ENCODE measurements around the gene SEMA4D.
"Not testable (repeated sequence)": the region's sequence is repeated elsewhere in the genome, so short reads cannot be mapped to it uniquely, and the experiment has no call there.

The SEMA4D gene

GRCh38 chr9:89347651-89348050 is 150.3 kb downstream of the SEMA4D start:
- no peak for DNase-seq

GRCh38 chr9:89346696-89347095 is 151.2 kb downstream of the SEMA4D start:
- DNase-seq = no peak

- no peak for DNase-seq
Measured at GRCh38 chr9:89345476-89345875, 152.4 kb downstream of the SEMA4D start.

DNA sequence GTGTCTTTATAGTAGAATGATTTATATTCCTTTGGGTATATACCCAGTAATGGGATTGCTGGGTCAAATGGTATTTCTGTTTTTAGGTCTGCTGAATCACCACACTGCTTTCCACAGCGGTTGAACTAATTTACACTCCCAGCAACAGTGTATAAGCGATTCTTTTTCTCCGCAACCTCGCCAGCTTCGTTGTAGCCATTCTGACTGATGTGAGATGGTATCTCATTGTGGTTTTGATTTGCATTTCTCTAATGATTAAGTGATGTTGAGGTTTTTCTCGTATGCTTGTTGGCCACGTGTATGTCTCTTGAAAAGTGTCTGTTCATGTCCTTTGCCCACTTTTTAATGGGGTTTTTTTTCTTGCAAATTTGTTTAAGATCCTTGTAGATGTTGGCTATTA is 154.1 kb downstream of the SEMA4D start:
- not testable (repeated sequence) for DNase-seq

- no peak for DNase-seq
Measured at GRCh38 chr9:89342948-89343347, 155.0 kb downstream of the SEMA4D start.

DNA sequence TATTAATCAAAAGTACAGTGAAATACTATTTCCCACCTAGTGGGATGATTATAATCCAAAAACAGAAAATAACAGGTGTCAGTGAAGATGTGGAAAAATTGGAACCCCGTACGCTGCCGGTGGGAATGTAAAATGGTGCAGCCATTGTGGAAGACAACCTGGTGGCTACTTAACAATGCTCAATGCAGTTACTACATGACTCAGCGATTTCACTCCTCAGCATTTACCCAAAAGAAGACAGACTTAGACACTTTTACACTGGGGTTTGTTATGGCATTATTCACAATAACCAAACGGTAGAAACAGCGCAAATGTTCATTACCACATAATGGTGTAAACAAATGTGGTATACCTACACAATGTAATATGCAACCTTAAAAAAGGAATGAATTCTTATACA is 155.7 kb downstream of the SEMA4D start:
- DNase-seq = no peak

DNA sequence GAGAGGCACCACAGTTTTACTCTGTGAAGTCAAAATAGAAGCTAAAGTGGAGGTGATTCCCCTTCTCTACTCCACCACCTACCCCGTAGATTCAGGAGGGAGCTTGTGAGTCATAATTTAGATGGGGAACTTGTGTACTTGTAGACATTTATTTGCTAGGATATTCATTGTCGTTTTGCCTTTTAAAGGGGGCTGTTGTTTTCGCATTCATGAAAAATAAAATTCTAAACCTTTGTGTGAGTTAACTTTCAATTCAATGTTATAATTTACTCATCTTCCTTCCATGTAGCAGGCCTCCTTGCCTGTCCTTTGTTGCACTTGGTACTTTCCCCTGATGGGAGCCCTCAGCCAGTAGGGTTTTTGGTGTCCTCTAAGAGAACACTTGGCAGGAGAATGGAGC is 157.6 kb downstream of the SEMA4D start:
- DNase-seq = no peak

DNA sequence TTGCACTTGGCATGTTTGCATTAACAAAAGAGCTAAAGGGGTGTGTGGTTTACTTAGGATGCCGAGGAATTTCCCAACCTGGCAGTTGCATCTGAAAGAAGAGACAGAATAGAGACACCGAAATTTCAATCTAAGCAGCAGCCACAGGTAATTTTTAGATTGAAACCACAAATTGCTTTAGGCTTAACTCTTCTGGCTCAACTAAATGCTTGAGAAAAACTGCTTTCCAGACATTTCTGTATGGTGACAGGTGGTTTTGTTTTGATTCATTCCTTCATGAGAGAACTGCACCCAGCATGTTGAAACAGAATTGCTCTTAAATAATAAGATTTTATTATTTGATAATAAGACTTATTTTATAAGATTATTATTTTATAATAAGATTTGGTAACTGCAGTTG is 158.1 kb downstream of the SEMA4D start:
- no peak for DNase-seq

- DNase-seq = no peak
Measured at GRCh38 chr9:89330513-89330912, 167.4 kb downstream of the SEMA4D start.

DNA sequence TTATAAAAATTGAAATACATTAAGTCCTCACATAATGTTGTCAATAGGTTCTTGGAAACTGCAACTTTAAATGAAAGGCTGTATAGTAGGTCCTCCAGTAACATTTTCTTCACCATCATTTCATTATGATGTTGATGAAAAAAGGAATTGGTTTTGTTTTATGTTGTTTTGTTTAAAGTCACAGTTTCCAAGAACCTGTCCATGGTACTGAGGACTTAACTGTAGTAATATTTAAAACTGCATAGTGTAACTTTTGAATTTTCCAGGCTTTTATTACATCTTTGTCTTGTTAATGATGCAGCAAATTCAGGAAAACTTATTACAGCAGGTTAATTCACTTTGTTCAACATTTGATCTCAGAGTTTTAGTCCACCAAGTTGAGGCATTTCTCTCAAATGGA is 168.0 kb downstream of the SEMA4D start:
- no peak for DNase-seq

GRCh38 chr9:89328064-89328463 is 169.8 kb downstream of the SEMA4D start:
- DNase-seq = no peak

DNA sequence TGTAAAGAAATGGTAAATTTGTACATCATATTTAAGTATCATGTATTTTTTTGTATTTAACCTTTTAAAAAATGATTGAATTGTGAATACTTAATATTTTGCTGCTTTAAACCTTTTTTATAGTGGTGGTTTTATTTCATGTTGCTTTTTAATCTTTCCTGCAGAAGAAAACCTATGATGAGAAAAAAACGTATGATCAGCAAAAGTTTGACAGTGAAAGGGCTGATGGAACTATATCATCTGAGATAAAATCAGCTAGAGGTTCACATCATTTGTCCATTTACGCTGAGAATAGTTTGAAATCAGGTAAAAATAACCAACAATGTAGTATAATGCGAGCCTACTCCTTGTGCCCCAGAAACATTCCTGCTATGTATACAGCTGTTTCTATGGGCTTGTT is 172.2 kb downstream of the SEMA4D start:
- no peak for DNase-seq

- DNase-seq = no peak
Measured at GRCh38 chr9:89323390-89323789, 174.5 kb downstream of the SEMA4D start.

DNA sequence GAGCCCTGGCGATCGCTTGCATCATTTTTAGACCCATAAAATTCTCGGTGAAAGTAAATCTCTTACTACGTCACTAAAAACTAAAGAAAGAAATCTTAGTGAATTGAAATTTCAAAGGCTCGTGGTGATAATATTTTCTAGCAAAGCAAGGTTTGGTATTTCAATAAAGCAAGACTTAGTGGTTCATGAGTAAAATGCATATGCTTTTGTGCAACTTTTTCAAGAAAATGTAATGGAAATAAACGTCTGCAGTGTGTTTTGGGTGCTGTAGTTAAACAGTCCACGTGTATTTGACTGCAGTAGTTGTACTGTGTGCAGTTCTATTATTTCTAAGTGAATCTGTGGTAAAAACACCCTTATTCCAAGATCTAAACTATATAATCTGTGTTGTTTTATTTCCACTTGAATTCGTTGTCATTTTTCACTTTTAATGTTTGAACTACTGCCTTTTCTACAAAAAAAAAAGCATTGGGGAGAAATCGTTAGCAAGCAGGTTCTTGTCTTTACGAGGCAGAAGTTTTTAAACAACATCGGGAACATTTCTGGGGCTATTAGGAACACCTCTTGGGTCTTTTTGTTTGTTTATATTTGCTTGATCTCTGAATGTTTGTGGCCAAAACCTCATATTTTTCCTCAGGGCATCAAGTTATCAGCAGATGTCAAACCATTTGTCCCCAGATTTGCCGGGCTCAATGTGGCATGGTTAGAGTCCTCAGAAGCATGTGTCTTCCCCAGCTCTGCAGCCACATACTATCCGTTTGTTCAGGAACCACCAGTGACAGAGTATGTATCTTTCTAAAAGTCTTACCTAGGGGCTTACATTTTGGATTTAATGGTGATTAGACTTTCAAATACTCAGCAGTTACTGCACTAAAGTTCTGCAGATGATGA is 178.7 kb downstream of the SEMA4D start:
- DNase-seq = no peak

- DNase-seq = peak; percentile 81
Measured at GRCh38 chr9:89318123-89319014, 179.5 kb downstream of the SEMA4D start, which contains the start of gene SECISBP2. Gene SECISBP2 (plus strand): TSS chr9:89318500. CDS start chr9:89318577, 77 bp downstream.

DNA sequence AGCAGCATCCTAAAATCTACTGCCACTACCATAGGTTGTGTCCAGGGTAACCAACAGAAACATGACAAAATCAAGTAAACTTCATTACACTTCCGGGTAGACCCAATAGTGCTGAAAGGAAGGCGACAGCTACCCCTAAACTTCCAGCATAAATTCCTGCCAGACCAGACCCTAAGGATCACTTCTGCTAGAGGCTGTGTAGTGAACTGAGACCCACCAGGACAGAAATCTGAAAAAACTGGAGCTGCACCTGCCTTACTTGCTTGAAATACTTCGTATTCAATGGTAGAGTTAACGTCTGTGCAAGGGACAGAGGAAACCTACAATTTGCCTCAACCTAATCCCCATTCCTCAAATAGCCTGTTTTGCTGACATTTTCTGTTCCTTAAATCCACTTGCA is 180.6 kb downstream of the SEMA4D start:
- DNase-seq = no peak

GRCh38 chr9:89315482-89315881 is 182.4 kb downstream of the SEMA4D start:
- DNase-seq = no peak

GRCh38 chr9:89314955-89315354 is 183.0 kb downstream of the SEMA4D start:
- DNase-seq = no peak

GRCh38 chr9:89313842-89314241 is 184.1 kb downstream of the SEMA4D start:
- DNase-seq = no peak

GRCh38 chr9:89312222-89312571 is 185.7 kb downstream of the SEMA4D start:
- DNase-seq = no peak

DNA sequence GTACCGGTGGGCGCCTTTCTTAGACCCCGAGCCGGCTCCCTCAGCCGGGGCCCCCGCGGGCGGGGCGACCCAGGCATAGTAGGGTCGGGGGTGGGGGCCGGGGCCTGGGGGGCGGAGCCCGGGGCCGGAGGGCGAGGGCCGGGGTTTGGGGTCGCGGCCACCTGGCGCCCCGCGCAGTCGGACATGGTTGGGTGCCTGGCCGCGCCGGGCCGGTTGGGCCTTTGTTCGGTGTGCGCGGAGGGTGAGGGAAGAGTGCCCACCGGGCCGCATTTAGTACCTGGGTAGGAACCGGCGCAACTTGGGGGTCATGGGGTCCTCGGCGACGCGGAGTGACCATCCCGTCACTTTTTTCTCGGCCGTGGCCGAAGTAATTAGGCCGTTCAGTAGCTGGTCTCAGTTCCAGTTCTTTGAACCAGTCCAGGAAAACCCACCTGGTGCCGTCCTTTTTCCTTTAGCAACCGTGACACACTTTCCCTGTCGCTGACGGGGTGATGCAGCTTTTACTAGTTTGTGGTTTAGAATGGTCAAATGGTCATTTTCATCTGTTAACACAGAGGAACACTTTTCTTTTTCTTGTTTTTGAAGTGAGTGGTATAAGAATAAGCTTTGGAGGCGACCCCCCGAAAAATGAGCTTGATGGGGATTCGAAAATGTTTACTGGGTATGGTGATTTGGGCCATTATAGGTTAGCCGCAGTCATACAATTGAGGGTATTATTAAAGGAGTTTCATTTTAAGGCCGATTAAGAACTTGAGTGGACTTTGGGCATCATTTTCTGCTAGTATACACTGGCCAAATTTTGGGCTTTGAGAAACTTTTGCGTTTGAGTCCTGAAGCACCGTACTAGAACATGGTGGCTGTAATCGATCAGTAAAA is 186.3 kb downstream of the SEMA4D start:
- no peak for DNase-seq
